Erythroblast (primary cell): ENCODE results near the gene NUDT4.

Experiments
- DNase-seq, 2 experiments: peaks; one replicate each; lab custom pipeline; 2025; lab: John Stamatoyannopoulos, UW
- GATA1 ChIP-seq: IDR thresholded peaks from 2 replicates; pipeline ENCODE4 v1.6.1; 2011; ENCODE audit warnings: low read depth, mild to moderate bottlenecking, control low read depth, low read length, moderate library complexity
- POLR2A ChIP-seq: IDR thresholded peaks from 2 replicates; pipeline ENCODE4 v1.6.1; 2011; ENCODE audit warnings: mild to moderate bottlenecking, low read length

The NUDT4 gene

GRCh38 chr12:93377252-93378195 lies at the start of gene NUDT4:
NUDT4 (plus strand) TSS chr12:93377925; CDS start chr12:93378323, 398 bp downstream.
- TF ChIP-seq GATA1 (no peak), POLR2A (peak; percentile 80)
- peak; percentile 96 to 98 for DNase-seq

GRCh38 chr12:93333054-93333453 lies 44.7 kb upstream of the NUDT4 start:
- TF ChIP-seq POLR2A: no peak
- no peak for TF ChIP-seq GATA1
- no peak for DNase-seq

GRCh38 chr12:93333828-93334227 lies 43.9 kb upstream of the NUDT4 start:
- TF ChIP-seq GATA1 (no peak), POLR2A (no peak)
- peak; percentile 61 to 72 for DNase-seq

- no peak for TF ChIP-seq GATA1
- TF ChIP-seq POLR2A: no peak
- no peak for DNase-seq
Measured at GRCh38 chr12:93335603-93336162, 42.0 kb upstream of the NUDT4 start.

GRCh38 chr12:93336291-93336741 lies 41.4 kb upstream of the NUDT4 start:
- no peak for TF ChIP-seq GATA1
- TF ChIP-seq POLR2A: no peak
- no peak for DNase-seq

- no peak for TF ChIP-seq GATA1
- TF ChIP-seq POLR2A: no peak
- DNase-seq: no peak
Measured at GRCh38 chr12:93338598-93338997, 39.1 kb upstream of the NUDT4 start.

- TF ChIP-seq POLR2A: no peak
- no peak for TF ChIP-seq GATA1
- no peak for DNase-seq
Measured at GRCh38 chr12:93339695-93340094, 38.0 kb upstream of the NUDT4 start.

GRCh38 chr12:93341409-93342049 lies 36.2 kb upstream of the NUDT4 start:
- TF ChIP-seq POLR2A: no peak
- TF ChIP-seq GATA1: no peak
- DNase-seq: peak; percentile 33 to 43

GRCh38 chr12:93347054-93347785 lies 30.5 kb upstream of the NUDT4 start:
- TF ChIP-seq GATA1: no peak
- no peak for TF ChIP-seq POLR2A
- DNase-seq: peak; percentile 39 to 72

- DNase-seq: no peak
- TF ChIP-seq POLR2A (no peak), GATA1 (no peak)
Measured at GRCh38 chr12:93348575-93349435, 28.9 kb upstream of the NUDT4 start.

GRCh38 chr12:93351726-93352125 lies 26.0 kb upstream of the NUDT4 start:
- DNase-seq: no peak
- TF ChIP-seq GATA1 (no peak), POLR2A (no peak)

GRCh38 chr12:93352321-93352720 lies 25.4 kb upstream of the NUDT4 start:
- no peak for DNase-seq
- no peak for TF ChIP-seq POLR2A
